Measurements from ENCODE around the gene DNAJC6. TPM values are rescaled to one million over a fixed set of nuclear protein-coding genes. Genes with fewer than 3 reads are reported as not detected.
"Not testable (repeated sequence)": the region's sequence is repeated elsewhere in the genome, so short reads cannot be mapped to it uniquely, and the experiment has no call there.

Gene DNAJC6
- total RNA-seq, 3 donors from 2014 or later, result 1.6 to 9.6 (median 1.8) TPM

- ATAC-seq (no peak), DNase-seq (no peak)
- TF ChIP-seq, protein P1, sequence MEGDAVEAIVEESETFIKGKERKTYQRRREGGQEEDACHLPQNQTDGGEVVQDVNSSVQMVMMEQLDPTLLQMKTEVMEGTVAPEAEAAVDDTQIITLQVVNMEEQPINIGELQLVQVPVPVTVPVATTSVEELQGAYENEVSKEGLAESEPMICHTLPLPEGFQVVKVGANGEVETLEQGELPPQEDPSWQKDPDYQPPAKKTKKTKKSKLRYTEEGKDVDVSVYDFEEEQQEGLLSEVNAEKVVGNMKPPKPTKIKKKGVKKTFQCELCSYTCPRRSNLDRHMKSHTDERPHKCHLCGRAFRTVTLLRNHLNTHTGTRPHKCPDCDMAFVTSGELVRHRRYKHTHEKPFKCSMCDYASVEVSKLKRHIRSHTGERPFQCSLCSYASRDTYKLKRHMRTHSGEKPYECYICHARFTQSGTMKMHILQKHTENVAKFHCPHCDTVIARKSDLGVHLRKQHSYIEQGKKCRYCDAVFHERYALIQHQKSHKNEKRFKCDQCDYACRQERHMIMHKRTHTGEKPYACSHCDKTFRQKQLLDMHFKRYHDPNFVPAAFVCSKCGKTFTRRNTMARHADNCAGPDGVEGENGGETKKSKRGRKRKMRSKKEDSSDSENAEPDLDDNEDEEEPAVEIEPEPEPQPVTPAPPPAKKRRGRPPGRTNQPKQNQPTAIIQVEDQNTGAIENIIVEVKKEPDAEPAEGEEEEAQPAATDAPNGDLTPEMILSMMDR (IDR thresholded peaks at IDR 0.05), result no peak
- no peak overlapping the region for H3K4me3 ChIP-seq
- no peaks in the 10 kb centered on the region for H3K36me3 ChIP-seq (ENCODE audit: low read depth)
- H3K9me3 ChIP-seq, result no peaks in the 10 kb centered on the region
- no peaks in the 10 kb centered on the region for H3K4me1 ChIP-seq (ENCODE audit: low read depth)
- intact Hi-C loops (cut with DNase I, micrococcal nuclease), result no loop called here
These were observed 133.1 kb downstream of the DNAJC6 start for GRCh38 chr1:65442442-65442841.

DNA sequence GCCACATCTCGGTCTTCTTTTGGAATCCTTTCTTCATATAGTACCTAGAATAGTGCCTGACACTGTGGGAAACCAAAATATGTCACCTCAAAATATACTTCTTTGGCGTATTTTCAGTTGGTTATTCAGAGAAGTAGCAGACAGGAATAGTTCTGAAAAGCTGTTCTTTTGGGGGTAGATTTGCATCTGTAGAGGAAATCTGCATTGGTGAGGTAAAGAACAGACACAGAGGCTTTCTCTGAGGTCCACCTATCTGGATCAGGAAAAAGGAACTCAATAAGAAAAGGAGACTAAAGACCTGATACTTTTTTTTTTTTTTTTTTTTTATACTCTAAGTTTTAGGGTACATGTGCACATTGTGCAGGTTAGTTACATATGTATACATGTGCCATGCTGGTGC lies 134.3 kb downstream of the DNAJC6 start:
- intact Hi-C loops (cut with DNase I, micrococcal nuclease), result no loop called here
- ATAC-seq (no peak), DNase-seq (no peak)
- no peaks in the 10 kb centered on the region for H3K36me3 ChIP-seq (ENCODE audit: low read depth)
- H3K4me3 ChIP-seq, result no peak overlapping the region
- no peaks in the 10 kb centered on the region for H3K4me1 ChIP-seq (ENCODE audit: low read depth)
- no peaks in the 10 kb centered on the region for H3K9me3 ChIP-seq
- TF ChIP-seq, protein P1 (IDR thresholded peaks at IDR 0.05), result no peak

- Histone ChIP-seq H3K4me3 (no peak overlapping the region), H3K4me1 (ENCODE audit: low read depth) (no peaks in the 10 kb centered on the region), H3K9me3 (no peaks in the 10 kb centered on the region), H3K36me3 (ENCODE audit: low read depth) (no peaks in the 10 kb centered on the region)
- DNase-seq, result no peak
- ATAC-seq, result no peak
- intact Hi-C loops (cut with DNase I, micrococcal nuclease), result no loop called here
- TF ChIP-seq, protein P1 (IDR thresholded peaks at IDR 0.05), result no peak
These were observed 134.8 kb downstream of the DNAJC6 start for GRCh38 chr1:65444128-65444640.

GRCh38 chr1:65445837-65446236 lies 136.5 kb downstream of the DNAJC6 start:
- intact Hi-C loops (cut with DNase I, micrococcal nuclease), result no loop called here
- TF ChIP-seq, protein P1 (IDR thresholded peaks at IDR 0.05), result no peak
- DNase-seq (no peak), ATAC-seq (no peak)
- Histone ChIP-seq H3K9me3 (no peaks in the 10 kb centered on the region), H3K36me3 (ENCODE audit: low read depth) (no peaks in the 10 kb centered on the region), H3K4me1 (ENCODE audit: low read depth) (no peaks in the 10 kb centered on the region), H3K4me3 (no peak overlapping the region)

DNA sequence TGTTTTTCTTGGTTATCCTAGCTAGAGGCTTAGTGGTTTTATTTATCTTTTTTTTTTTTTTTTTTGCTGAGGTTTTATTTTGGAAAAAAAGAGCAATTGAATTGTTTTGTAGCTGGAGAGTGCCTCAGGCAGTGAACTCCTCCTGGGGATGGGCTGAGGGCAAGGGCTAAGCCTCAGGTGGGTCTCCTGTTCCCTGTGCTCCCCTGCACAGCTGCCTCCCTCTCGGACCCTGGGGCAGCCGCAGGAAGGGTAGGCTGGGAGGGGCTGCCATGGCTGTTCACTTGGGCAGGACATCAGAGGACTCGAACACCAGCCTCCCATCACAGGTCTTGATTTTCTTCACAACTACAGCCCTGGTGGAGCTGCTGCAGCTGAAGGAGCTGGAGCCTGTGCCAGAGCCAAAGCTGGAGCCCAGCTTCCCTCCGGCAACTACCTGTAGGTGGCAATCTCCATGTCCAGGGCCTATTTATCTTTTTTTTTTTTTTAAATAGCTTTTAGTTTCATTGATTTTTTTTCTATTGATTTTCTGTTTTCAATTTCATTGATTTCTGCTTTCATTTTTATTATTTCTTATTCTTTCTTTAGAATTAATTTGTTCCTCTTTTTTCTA lies 140.0 kb downstream of the DNAJC6 start:
- H3K4me3 ChIP-seq, result no peak overlapping the region
- ATAC-seq (no peak), DNase-seq (no peak)
- TF ChIP-seq, protein P1 (IDR thresholded peaks at IDR 0.05), result no peak
- H3K36me3 ChIP-seq (ENCODE audit: low read depth), result no peaks in the 10 kb centered on the region
- no peaks in the 10 kb centered on the region for H3K4me1 ChIP-seq (ENCODE audit: low read depth)
- no peaks in the 10 kb centered on the region for H3K9me3 ChIP-seq
- intact Hi-C loops (cut with DNase I, micrococcal nuclease), result no loop called here

- H3K36me3 ChIP-seq (ENCODE audit: low read depth); H3K4me3 ChIP-seq; H3K9me3 ChIP-seq; intact Hi-C loops (cut with DNase I, micrococcal nuclease); ATAC-seq; DNase-seq; H3K4me1 ChIP-seq (ENCODE audit: low read depth): not testable (repeated sequence)
These were observed 146.3 kb downstream of the DNAJC6 start for GRCh38 chr1:65455678-65456077.

Measured in mucosa of descending colon (tissue), 3 donors.